ENCODE measurements around the gene NRROS. TPM values are rescaled to one million over a fixed set of nuclear protein-coding genes. Genes with fewer than 3 reads are reported as not detected.

Gene NRROS
- total RNA-seq, 4 donors from 2014 or later, result 2.5 to 3.7 TPM; not detected in 2

- in situ Hi-C loops (cut with MboI; ENCODE audit: low pct_ligation_motif_present in 1 of 4, low pct_unique_long_range_greater_than_20kb in 1 of 4, low sequenced_read_pairs in 3 of 4), result loop anchor here in 1 of 4 donors (25.0 kb wide), 1 partner anchor 337 kb away; the partner anchor contains the start of gene PIGZ
- 92 to 100% methylated on average over 1 to 16 of the region's 16 CpGs for WGBS, 2 donors (ENCODE audit: low coverage in 1 of 2)
- Histone ChIP-seq H3K4me1 (peaks cover 4 to 7% (median 5%) of the 10 kb centered on the region in 4 donors), H3K27me3 (no peaks in the 10 kb centered on the region), H3K27ac (peak overlapping the region; percentile 29 to 64 (median 56)), H3K36me3 (no peaks in the 10 kb centered on the region), H3K4me3 (no peak overlapping the region), H3K9me3 (no peaks in the 10 kb centered on the region)
- no peak for DNase-seq
- intact Hi-C loops (cut with DNase I; ENCODE audit: low total_unique reads), result no loop called here
- TF ChIP-seq CTCF (IDR thresholded peaks at IDR 0.05), result no peak
- no peak for TF ChIP-seq POLR2A (IDR thresholded peaks at IDR 0.05)
- TF ChIP-seq EP300 (IDR thresholded peaks at IDR 0.05; ENCODE audit: low read depth), result no peak
- no peak for TF ChIP-seq POLR2AphosphoS5 (IDR thresholded peaks at IDR 0.05)
Measured at GRCh38 chr3:196624907-196625306, 14.6 kb upstream of the NRROS start.

GRCh38 chr3:196625331-196625730, 14.2 kb upstream of the NRROS start:
- WGBS, 2 donors (ENCODE audit: low coverage in 1 of 2), result 60 to 92% methylated on average over 1 to 6 of the region's 6 CpGs
- Histone ChIP-seq H3K27me3 (no peaks in the 10 kb centered on the region), H3K4me1 (peaks cover under 1 to 4% (median 2%) of the 10 kb centered on the region in 4 donors), H3K27ac (peak overlapping the region in 3 of 4 donors; percentile 27 to 64 (median 53)), H3K9me3 (no peaks in the 10 kb centered on the region), H3K4me3 (no peak overlapping the region), H3K36me3 (no peaks in the 10 kb centered on the region)
- intact Hi-C loops (cut with DNase I; ENCODE audit: low total_unique reads) (no loop called here), in situ Hi-C loops (cut with MboI; ENCODE audit: low pct_ligation_motif_present in 1 of 4, low pct_unique_long_range_greater_than_20kb in 1 of 4, low sequenced_read_pairs in 3 of 4) (no loop called here)
- TF ChIP-seq CTCF (IDR thresholded peaks at IDR 0.05), result no peak
- TF ChIP-seq POLR2AphosphoS5 (IDR thresholded peaks at IDR 0.05), result no peak
- TF ChIP-seq POLR2A (IDR thresholded peaks at IDR 0.05), result no peak
- TF ChIP-seq EP300 (IDR thresholded peaks at IDR 0.05; ENCODE audit: low read depth), result no peak
- no peak for DNase-seq

GRCh38 chr3:196627918-196628231, 11.6 kb upstream of the NRROS start:
- no peak overlapping the region for H3K4me3 ChIP-seq
- WGBS, 2 donors (ENCODE audit: low coverage in 1 of 2), result 94% methylated on average over 8 of the region's 8 CpGs; no CpG with 5 or more reads in 1 of the 2 donors
- H3K4me1 ChIP-seq, result peaks cover 4 to 13% (median 9%) of the 10 kb centered on the region in 4 donors
- no peaks in the 10 kb centered on the region for H3K9me3 ChIP-seq
- no peaks in the 10 kb centered on the region for H3K27me3 ChIP-seq
- no peaks in the 10 kb centered on the region for H3K36me3 ChIP-seq
- in situ Hi-C loops (cut with MboI; ENCODE audit: low pct_ligation_motif_present in 1 of 4, low pct_unique_long_range_greater_than_20kb in 1 of 4, low sequenced_read_pairs in 3 of 4), result no loop called here
- no peak for DNase-seq
- intact Hi-C loops (cut with DNase I; ENCODE audit: low total_unique reads), result no loop called here
- H3K27ac ChIP-seq, result no peak overlapping the region
- TF ChIP-seq CTCF (IDR thresholded peaks at IDR 0.05) (no peak), EP300 (IDR thresholded peaks at IDR 0.05; ENCODE audit: low read depth) (no peak), POLR2A (IDR thresholded peaks at IDR 0.05) (no peak), POLR2AphosphoS5 (IDR thresholded peaks at IDR 0.05) (no peak)

GRCh38 chr3:196629228-196629627, 10.3 kb upstream of the NRROS start:
- DNase-seq, result no peak
- Histone ChIP-seq H3K27ac (no peak overlapping the region), H3K9me3 (no peaks in the 10 kb centered on the region), H3K4me3 (no peak overlapping the region), H3K36me3 (no peaks in the 10 kb centered on the region), H3K4me1 (peaks cover 4 to 17% (median 11%) of the 10 kb centered on the region in 4 donors), H3K27me3 (no peaks in the 10 kb centered on the region)
- in situ Hi-C loops (cut with MboI; ENCODE audit: low pct_ligation_motif_present in 1 of 4, low pct_unique_long_range_greater_than_20kb in 1 of 4, low sequenced_read_pairs in 3 of 4) (no loop called here), intact Hi-C loops (cut with DNase I; ENCODE audit: low total_unique reads) (no loop called here)
- TF ChIP-seq POLR2A (IDR thresholded peaks at IDR 0.05), result no peak
- 88 to 90% methylated on average over 2 of the region's 2 CpGs for WGBS, 2 donors (ENCODE audit: low coverage in 1 of 2)

- Histone ChIP-seq H3K4me3 (peak overlapping the region in 3 of 4 donors; percentile 43 to 65 (median 64)), H3K27ac (peak overlapping the region; percentile 92 to 94 (median 94)), H3K27me3 (no peaks in the 10 kb centered on the region), H3K9me3 (no peaks in the 10 kb centered on the region), H3K36me3 (no peaks in the 10 kb centered on the region), H3K4me1 (peaks cover 4 to 17% (median 11%) of the 10 kb centered on the region in 4 donors)
- no peak for DNase-seq
- 0 to 19% methylated on average over 1 to 5 of the region's 5 CpGs for WGBS, 2 donors (ENCODE audit: low coverage in 1 of 2)
- in situ Hi-C loops (cut with MboI; ENCODE audit: low pct_ligation_motif_present in 1 of 4, low pct_unique_long_range_greater_than_20kb in 1 of 4, low sequenced_read_pairs in 3 of 4) (no loop called here), intact Hi-C loops (cut with DNase I; ENCODE audit: low total_unique reads) (no loop called here)
- no peak for TF ChIP-seq POLR2A (IDR thresholded peaks at IDR 0.05)
- TF ChIP-seq CTCF (IDR thresholded peaks at IDR 0.05), result no peak
- no peak for TF ChIP-seq POLR2AphosphoS5 (IDR thresholded peaks at IDR 0.05)
- TF ChIP-seq EP300 (IDR thresholded peaks at IDR 0.05; ENCODE audit: low read depth), result no peak
Measured at GRCh38 chr3:196631682-196632045, 7.8 kb upstream of the NRROS start.
